Measurements from ENCODE around the gene BBS9.

- no peak for TF ChIP-seq POLR2A (IDR thresholded peaks at IDR 0.05)
- TF ChIP-seq, protein P1, sequence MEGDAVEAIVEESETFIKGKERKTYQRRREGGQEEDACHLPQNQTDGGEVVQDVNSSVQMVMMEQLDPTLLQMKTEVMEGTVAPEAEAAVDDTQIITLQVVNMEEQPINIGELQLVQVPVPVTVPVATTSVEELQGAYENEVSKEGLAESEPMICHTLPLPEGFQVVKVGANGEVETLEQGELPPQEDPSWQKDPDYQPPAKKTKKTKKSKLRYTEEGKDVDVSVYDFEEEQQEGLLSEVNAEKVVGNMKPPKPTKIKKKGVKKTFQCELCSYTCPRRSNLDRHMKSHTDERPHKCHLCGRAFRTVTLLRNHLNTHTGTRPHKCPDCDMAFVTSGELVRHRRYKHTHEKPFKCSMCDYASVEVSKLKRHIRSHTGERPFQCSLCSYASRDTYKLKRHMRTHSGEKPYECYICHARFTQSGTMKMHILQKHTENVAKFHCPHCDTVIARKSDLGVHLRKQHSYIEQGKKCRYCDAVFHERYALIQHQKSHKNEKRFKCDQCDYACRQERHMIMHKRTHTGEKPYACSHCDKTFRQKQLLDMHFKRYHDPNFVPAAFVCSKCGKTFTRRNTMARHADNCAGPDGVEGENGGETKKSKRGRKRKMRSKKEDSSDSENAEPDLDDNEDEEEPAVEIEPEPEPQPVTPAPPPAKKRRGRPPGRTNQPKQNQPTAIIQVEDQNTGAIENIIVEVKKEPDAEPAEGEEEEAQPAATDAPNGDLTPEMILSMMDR (IDR thresholded peaks at IDR 0.05): no peak
These were observed 64.0 kb downstream of the BBS9 start for GRCh38 chr7:33193308-33193864.
